Brain microvascular endothelial cell (primary cell): ENCODE data around the gene MTX1.
"Not testable (repeated sequence)": the region's sequence is repeated elsewhere in the genome, so short reads cannot be mapped to it uniquely, and the experiment has no call there.

ENCODE experiments used
- DNase-seq: peaks from one replicate; pipeline ENCODE4 v3.0.0-alpha.2; 2020
- H3K27ac ChIP-seq: fragments of 250-450 bp; sonication (Bioruptor Pico); 2 replicates; pipeline ENCODE4 v1.5.1; 2020; ENCODE audit warnings: mild to moderate bottlenecking, moderate library complexity
- H3K27me3 ChIP-seq: fragments of 250-450 bp; sonication (Bioruptor Pico); replicated peaks from 2 replicates; pipeline ENCODE4 v1.5.1; 2020; ENCODE audit warnings: mild to moderate bottlenecking
- H3K36me3 ChIP-seq: fragments of 250-450 bp; sonication (Bioruptor Pico); replicated peaks from 2 replicates; pipeline ENCODE4 v1.5.1; 2020; ENCODE audit warnings: mild to moderate bottlenecking
- H3K4me3 ChIP-seq: 2 replicates; pipeline ENCODE4 v1.5.1; 2011; ENCODE audit warnings: low read depth, mild to moderate bottlenecking, control low read depth, low read length, moderate library complexity
- in situ Hi-C: cut with HindIII; loops from 2 replicates; pipeline ENCODE4 v1.10.0; 2017; ENCODE audit warnings: low sequenced_read_pairs, low pct_ligation_motif_present
- TF ChIP-seq, protein P1 (sequence below): IDR thresholded peaks from 2 replicates; pipeline ENCODE4 v1.5.1; 2011; ENCODE audit warnings: low read depth, mild to moderate bottlenecking, moderate library complexity, low read length, control low read depth, inconsistent platforms; ENCODE audit errors: missing control alignments

Gene MTX1

GRCh38 chr1:155233502-155233901, 25.0 kb downstream of the MTX1 start:
- H3K27me3 ChIP-seq, H3K4me3 ChIP-seq, DNase-seq, H3K27ac ChIP-seq, in situ Hi-C loops: not testable (repeated sequence)
- H3K36me3 ChIP-seq, result peaks cover 10% of the 10 kb centered on the region

DNA sequence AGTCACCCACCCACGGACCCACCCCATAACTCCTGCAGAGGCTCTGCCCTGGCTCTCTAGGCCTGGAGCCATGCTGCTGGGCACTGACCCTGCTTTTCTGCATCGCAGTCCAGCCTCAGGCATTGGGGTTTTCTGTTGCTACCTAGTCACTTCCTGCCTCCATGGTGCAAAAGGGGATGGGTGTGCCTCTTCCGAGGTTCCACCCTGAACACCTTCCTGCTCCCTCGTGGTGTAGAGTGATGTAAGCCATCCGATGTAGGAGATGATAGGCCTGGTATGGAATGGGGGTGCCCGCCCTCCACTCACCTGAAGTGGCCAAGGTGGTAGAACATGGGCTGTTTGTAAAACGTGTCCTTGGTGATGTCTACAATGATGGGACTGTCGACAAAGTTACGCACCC, 26.9 kb downstream of the MTX1 start:
- H3K27me3 ChIP-seq, DNase-seq, H3K27ac ChIP-seq, in situ Hi-C loops, H3K4me3 ChIP-seq: not testable (repeated sequence)
- H3K36me3 ChIP-seq, result peaks cover 12% of the 10 kb centered on the region

GRCh38 chr1:155236451-155236850, 28.0 kb downstream of the MTX1 start:
- H3K27me3 ChIP-seq, result no peaks in the 10 kb centered on the region
- TF ChIP-seq, protein P1, sequence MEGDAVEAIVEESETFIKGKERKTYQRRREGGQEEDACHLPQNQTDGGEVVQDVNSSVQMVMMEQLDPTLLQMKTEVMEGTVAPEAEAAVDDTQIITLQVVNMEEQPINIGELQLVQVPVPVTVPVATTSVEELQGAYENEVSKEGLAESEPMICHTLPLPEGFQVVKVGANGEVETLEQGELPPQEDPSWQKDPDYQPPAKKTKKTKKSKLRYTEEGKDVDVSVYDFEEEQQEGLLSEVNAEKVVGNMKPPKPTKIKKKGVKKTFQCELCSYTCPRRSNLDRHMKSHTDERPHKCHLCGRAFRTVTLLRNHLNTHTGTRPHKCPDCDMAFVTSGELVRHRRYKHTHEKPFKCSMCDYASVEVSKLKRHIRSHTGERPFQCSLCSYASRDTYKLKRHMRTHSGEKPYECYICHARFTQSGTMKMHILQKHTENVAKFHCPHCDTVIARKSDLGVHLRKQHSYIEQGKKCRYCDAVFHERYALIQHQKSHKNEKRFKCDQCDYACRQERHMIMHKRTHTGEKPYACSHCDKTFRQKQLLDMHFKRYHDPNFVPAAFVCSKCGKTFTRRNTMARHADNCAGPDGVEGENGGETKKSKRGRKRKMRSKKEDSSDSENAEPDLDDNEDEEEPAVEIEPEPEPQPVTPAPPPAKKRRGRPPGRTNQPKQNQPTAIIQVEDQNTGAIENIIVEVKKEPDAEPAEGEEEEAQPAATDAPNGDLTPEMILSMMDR, result no peak
- H3K36me3 ChIP-seq, result peaks cover 12% of the 10 kb centered on the region
- H3K27ac ChIP-seq, result no peak overlapping the region
- H3K4me3 ChIP-seq, result no peak overlapping the region
- DNase-seq, result no peak
- in situ Hi-C loops, result no loop called here

GRCh38 chr1:155241069-155241679, 32.7 kb downstream of the MTX1 start:
- Histone ChIP-seq H3K4me3 (peak overlapping the region; percentile 59), H3K27ac (peak overlapping the region; percentile 50), H3K27me3 (no peaks in the 10 kb centered on the region), H3K36me3 (peaks cover 9% of the 10 kb centered on the region)
- in situ Hi-C loops, result no loop called here
- DNase-seq, result peak; percentile 75
- TF ChIP-seq, protein P1, result no peak

- H3K27ac ChIP-seq, result no peak overlapping the region
- DNase-seq, result no peak
- peaks cover 8% of the 10 kb centered on the region for H3K36me3 ChIP-seq
- no peak overlapping the region for H3K4me3 ChIP-seq
- TF ChIP-seq, protein P1, result no peak
- in situ Hi-C loops, result no loop called here
- no peaks in the 10 kb centered on the region for H3K27me3 ChIP-seq
Measured at GRCh38 chr1:155241841-155242264, 33.4 kb downstream of the MTX1 start.

DNA sequence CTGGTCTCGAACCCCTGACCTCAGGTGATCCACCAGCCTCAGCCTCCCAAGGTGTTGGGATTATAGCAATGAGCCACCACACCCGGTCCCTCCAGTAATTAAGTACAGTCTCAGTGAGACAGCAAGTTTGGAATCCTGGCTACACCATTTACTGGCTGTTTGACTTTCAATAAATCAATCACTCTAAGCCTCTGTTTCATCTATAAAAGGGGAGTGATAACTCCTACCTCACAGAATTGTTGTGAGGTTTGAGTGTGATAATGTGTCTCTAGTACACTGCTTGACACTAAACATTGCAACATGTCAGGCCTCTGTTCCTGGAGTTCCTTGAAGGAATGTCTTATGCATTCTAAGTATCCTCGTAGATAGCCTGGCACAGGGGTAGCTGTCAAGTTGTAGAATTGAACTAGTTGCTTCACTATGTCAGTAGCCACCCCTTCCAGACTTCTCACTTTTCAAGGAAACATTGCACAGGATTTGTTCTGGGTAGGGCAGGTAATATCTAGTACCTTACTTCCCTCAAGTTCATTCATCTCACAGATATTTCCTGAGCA, 34.4 kb downstream of the MTX1 start:
- TF ChIP-seq, protein P1, result no peak
- H3K27me3 ChIP-seq, result no peaks in the 10 kb centered on the region
- H3K36me3 ChIP-seq, result peaks cover 10% of the 10 kb centered on the region
- H3K4me3 ChIP-seq, result peak overlapping the region; percentile 69
- in situ Hi-C loops, result no loop called here
- DNase-seq, result no peak
- H3K27ac ChIP-seq, result no peak overlapping the region
